Measurements from ENCODE around the gene TMEM196. TPM values are rescaled to one million over a fixed set of nuclear protein-coding genes. Genes with fewer than 3 reads are reported as not detected.

Gene TMEM196
- total RNA-seq, 6 donors from 2014 or later: not detected

DNA sequence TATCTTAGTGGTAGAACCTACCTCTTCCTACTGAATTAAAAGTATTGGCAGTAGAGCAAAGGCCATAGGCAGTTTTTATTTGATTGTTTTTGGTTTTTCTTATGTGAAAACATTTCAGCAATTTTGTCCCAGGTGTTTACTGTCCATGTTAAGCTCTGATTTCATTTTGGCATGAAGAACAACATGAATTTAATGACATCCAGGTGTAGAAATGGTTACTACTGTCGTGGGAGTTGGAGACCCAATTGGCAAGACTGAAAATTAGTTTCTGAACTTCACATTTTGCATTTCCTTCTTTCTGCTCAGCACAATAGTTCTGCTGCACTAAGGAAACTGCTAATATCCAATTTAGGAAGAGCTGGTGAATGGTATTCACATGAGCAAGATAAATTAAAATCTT lies 38.0 kb upstream of the TMEM196 start:
- Histone ChIP-seq H3K4me3 (no peak overlapping the region), H3K27me3 (no peaks in the 10 kb centered on the region), H3K4me1 (no peaks in the 10 kb centered on the region), H3K27ac (no peak overlapping the region), H3K9me3 (no peaks in the 10 kb centered on the region), H3K36me3 (no peaks in the 10 kb centered on the region)
- TF ChIP-seq POLR2AphosphoS5 (IDR thresholded peaks at IDR 0.05): no peak
- no peak for TF ChIP-seq POLR2A (IDR thresholded peaks at IDR 0.05)
- TF ChIP-seq, protein P1, sequence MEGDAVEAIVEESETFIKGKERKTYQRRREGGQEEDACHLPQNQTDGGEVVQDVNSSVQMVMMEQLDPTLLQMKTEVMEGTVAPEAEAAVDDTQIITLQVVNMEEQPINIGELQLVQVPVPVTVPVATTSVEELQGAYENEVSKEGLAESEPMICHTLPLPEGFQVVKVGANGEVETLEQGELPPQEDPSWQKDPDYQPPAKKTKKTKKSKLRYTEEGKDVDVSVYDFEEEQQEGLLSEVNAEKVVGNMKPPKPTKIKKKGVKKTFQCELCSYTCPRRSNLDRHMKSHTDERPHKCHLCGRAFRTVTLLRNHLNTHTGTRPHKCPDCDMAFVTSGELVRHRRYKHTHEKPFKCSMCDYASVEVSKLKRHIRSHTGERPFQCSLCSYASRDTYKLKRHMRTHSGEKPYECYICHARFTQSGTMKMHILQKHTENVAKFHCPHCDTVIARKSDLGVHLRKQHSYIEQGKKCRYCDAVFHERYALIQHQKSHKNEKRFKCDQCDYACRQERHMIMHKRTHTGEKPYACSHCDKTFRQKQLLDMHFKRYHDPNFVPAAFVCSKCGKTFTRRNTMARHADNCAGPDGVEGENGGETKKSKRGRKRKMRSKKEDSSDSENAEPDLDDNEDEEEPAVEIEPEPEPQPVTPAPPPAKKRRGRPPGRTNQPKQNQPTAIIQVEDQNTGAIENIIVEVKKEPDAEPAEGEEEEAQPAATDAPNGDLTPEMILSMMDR (IDR thresholded peaks at IDR 0.05): no peak
- TF ChIP-seq EP300 (IDR thresholded peaks at IDR 0.05): no peak
- 64 to 79% methylated on average over 1 of the region's 1 CpG for WGBS, 2 donors
- ATAC-seq (ENCODE audit: low FRiP score in 2 of 2): no peak
- DNase-seq: no peak

DNA sequence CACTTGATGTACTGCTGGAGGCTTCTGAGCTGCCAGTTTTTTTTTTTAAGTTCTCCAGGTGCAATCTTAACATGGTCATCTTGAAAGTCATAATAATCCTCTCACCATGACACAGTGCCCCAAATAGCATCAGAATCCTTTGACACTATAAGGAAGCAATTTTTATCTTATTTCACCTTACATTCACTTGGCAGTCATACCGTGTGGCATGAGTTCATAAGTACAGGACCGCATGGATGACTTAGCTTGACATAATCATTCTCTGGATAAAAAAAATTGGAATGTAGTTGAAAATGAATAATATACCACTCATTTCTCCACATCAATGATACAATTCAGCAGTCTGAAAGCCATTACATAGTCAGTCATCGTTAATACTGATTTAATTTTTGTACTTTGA lies 25.6 kb upstream of the TMEM196 start:
- H3K4me1 ChIP-seq: no peaks in the 10 kb centered on the region
- no peaks in the 10 kb centered on the region for H3K27me3 ChIP-seq
- H3K4me3 ChIP-seq: no peak overlapping the region
- no peaks in the 10 kb centered on the region for H3K9me3 ChIP-seq
- ATAC-seq (ENCODE audit: low FRiP score in 2 of 2): no peak
- no peak for DNase-seq
- 60 to 75% methylated on average over 3 of the region's 3 CpGs for WGBS, 2 donors
- no peaks in the 10 kb centered on the region for H3K36me3 ChIP-seq
- H3K27ac ChIP-seq: no peak overlapping the region
- TF ChIP-seq, protein P1 (IDR thresholded peaks at IDR 0.05): no peak
- TF ChIP-seq POLR2AphosphoS5 (IDR thresholded peaks at IDR 0.05): no peak
- TF ChIP-seq POLR2A (IDR thresholded peaks at IDR 0.05): no peak
- TF ChIP-seq EP300 (IDR thresholded peaks at IDR 0.05): no peak

DNA sequence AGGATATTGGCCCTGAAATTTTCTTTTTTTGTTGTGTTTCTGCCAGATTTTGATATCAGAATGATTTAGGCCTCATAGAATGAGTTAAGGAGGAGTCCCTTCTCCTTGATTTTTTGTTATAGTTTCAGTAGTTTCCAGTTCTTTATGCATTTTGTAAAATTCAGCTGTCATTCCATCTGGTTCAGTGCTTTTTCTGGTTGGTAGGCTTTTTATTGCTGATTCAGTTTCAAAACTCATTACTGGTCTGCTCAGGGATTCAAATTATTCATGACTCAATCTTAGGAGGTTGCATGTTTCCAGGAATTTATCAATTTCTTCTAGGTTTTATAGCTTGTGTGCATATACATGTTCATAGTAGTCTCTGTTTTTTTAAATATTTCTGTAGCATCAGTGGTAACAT lies 10.1 kb upstream of the TMEM196 start:
- ATAC-seq (ENCODE audit: low FRiP score in 2 of 2): no peak
- H3K36me3 ChIP-seq: no peaks in the 10 kb centered on the region
- DNase-seq: no peak
- no peak overlapping the region for H3K27ac ChIP-seq
- H3K4me3 ChIP-seq: no peak overlapping the region
- no peaks in the 10 kb centered on the region for H3K4me1 ChIP-seq
- no peaks in the 10 kb centered on the region for H3K27me3 ChIP-seq
- TF ChIP-seq POLR2AphosphoS5 (IDR thresholded peaks at IDR 0.05) (no peak), POLR2A (IDR thresholded peaks at IDR 0.05) (no peak), EP300 (IDR thresholded peaks at IDR 0.05) (no peak)
- TF ChIP-seq, protein P1 (IDR thresholded peaks at IDR 0.05): no peak
- no peaks in the 10 kb centered on the region for H3K9me3 ChIP-seq

DNA sequence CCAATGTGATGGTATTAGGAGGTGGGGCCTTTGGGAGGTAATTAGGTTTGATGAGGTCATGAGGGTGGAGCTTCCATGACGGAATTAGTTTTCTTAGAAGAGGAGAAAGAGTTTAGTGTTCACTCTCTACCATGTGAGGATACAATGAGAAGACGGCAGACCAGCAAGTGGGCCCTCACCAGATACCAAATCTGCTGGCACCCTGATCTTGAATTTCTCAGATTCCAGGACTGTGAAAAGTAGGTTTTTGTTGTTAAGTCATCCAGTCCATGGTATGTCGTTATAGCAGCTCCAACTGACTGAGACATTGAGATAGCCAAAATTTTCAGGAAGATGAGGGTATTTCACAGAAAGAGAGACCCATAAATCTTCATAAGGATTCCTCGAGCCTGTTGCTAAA lies 3.6 kb upstream of the TMEM196 start:
- Histone ChIP-seq H3K36me3 (no peaks in the 10 kb centered on the region), H3K27me3 (peaks cover 0 to 15% (median 0%) of the 10 kb centered on the region in 4 donors), H3K4me3 (no peak overlapping the region), H3K27ac (no peak overlapping the region), H3K9me3 (no peaks in the 10 kb centered on the region), H3K4me1 (peaks cover 6 to 13% (median 9%) of the 10 kb centered on the region in 4 donors)
- WGBS, 2 donors: 56 to 69% methylated on average over 4 of the region's 4 CpGs
- DNase-seq (no peak), ATAC-seq (ENCODE audit: low FRiP score in 2 of 2) (no peak)
- TF ChIP-seq POLR2A (IDR thresholded peaks at IDR 0.05) (no peak), EP300 (IDR thresholded peaks at IDR 0.05) (no peak), POLR2AphosphoS5 (IDR thresholded peaks at IDR 0.05) (no peak)
- TF ChIP-seq, protein P1 (IDR thresholded peaks at IDR 0.05): no peak

DNA sequence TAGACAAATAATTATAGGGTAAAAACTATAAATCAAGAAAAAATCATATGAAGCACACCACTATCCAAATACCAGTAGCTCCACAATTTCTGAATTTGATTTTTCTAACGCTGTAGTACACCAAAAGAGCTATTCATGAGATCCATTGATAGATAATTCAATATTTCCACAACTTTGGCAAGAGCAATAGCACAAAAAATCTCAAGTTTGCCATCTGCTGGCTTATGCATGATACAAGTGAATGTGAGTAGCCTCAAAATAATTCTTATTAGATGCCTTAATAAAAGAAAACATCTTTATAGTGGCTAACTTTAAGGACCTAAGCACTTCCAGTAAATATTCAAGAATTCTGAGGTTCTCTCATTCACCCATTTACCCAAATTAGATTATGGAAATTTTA lies 2.2 kb upstream of the TMEM196 start:
- ATAC-seq (ENCODE audit: low FRiP score in 2 of 2): no peak
- 54 to 71% methylated on average over 1 of the region's 1 CpG for WGBS, 2 donors
- no peaks in the 10 kb centered on the region for H3K9me3 ChIP-seq

More for the DNA sequence above, 2.2 kb upstream of the TMEM196 start:
- Histone ChIP-seq H3K4me3 (no peak overlapping the region), H3K36me3 (no peaks in the 10 kb centered on the region), H3K4me1 (peaks cover 6 to 13% (median 9%) of the 10 kb centered on the region in 4 donors), H3K27ac (no peak overlapping the region), H3K27me3 (peaks cover 0 to 15% (median 0%) of the 10 kb centered on the region in 4 donors)
- no peak for TF ChIP-seq EP300 (IDR thresholded peaks at IDR 0.05)
- no peak for TF ChIP-seq POLR2AphosphoS5 (IDR thresholded peaks at IDR 0.05)
- no peak for TF ChIP-seq POLR2A (IDR thresholded peaks at IDR 0.05)
- TF ChIP-seq, protein P1 (IDR thresholded peaks at IDR 0.05): no peak
- DNase-seq: no peak

Measured in upper lobe of left lung (tissue), 6 donors.